Thoracic aorta (tissue), 2 donors: ENCODE results near the gene GADD45A. TPM values are rescaled to one million over a fixed set of nuclear protein-coding genes. Genes with fewer than 3 reads are reported as not detected.

Experiments
- ATAC-seq: fragments of 150-250 bp; one replicate; pipeline ENCODE4 v1.8.0; 2017; ENCODE audit warnings: low read depth; ENCODE audit not compliant: insufficient number of reproducible peaks, low FRiP score
- DNase-seq: peaks from one replicate; pipeline ENCODE4 v3.0.0-alpha.2; 2020; ENCODE audit warnings: low spot score
- H3K27ac ChIP-seq, 2 donors: fragments of 200-600 bp; sonication (generic); 1 replicate in 1 of 2; 2 replicates in 1 of 2; pipeline ENCODE4 v1.5.1; 2016; ENCODE audit warnings: mild to moderate bottlenecking in 2 of 2, moderate library complexity in 2 of 2
- H3K27me3 ChIP-seq: fragments of 200-600 bp; sonication (generic); replicated peaks from 2 replicates; pipeline ENCODE4 v1.6.0; 2016; ENCODE audit warnings: mild to moderate bottlenecking; ENCODE audit not compliant: insufficient read depth
- H3K36me3 ChIP-seq: fragments of 200-600 bp; sonication (generic); one replicate; pipeline ENCODE4 v1.5.1; 2016
- H3K4me1 ChIP-seq, 2 donors: fragments of 200-600 bp; sonication (generic); 1 replicate in 1 of 2; 2 replicates in 1 of 2; pipeline versions ENCODE4 v1.5.1 to v1.6.0; 2016; ENCODE audit warnings: low read depth in 2 of 2, mild to moderate bottlenecking in 1 of 2; ENCODE audit not compliant: control insufficient read depth in 1 of 2
- H3K4me3 ChIP-seq: fragments of 200-600 bp; sonication (generic); 2 replicates; pipeline ENCODE4 v1.5.1; 2016; ENCODE audit warnings: mild to moderate bottlenecking
- H3K9me3 ChIP-seq: fragments of 200-600 bp; sonication (generic); 2 replicates; pipeline ENCODE4 v1.5.1; 2016
- CTCF ChIP-seq: fragments of 200-600 bp; sonication (generic); IDR thresholded peaks from one replicate; pipeline ENCODE4 v1.5.1; 2019; ENCODE audit warnings: antibody characterized with exemption
- total RNA-seq, 2 donors: library from RNA; depleted of rRNA; stranded (reverse); fragments of >200 nt; gene quantifications; one replicate each; pipeline versions ENCODE4 v1.1.0 to v1.2.3, GENCODE V29; 2016

The GADD45A gene
- total RNA-seq, 2 donors from 2014 or later, result 227 to 262 TPM

GRCh38 chr1:67711855-67712212 is 26.8 kb downstream of the GADD45A start:
- DNase-seq (no peak), ATAC-seq (no peak)
- Histone ChIP-seq H3K4me1 (peaks cover 63 to 92% of the 10 kb centered on the region in 2 donors), H3K27ac (peak overlapping the region; percentile 89 to 95), H3K27me3 (no peaks in the 10 kb centered on the region), H3K9me3 (no peaks in the 10 kb centered on the region), H3K4me3 (no peak overlapping the region), H3K36me3 (no peaks in the 10 kb centered on the region)
- TF ChIP-seq CTCF, result no peak

DNA sequence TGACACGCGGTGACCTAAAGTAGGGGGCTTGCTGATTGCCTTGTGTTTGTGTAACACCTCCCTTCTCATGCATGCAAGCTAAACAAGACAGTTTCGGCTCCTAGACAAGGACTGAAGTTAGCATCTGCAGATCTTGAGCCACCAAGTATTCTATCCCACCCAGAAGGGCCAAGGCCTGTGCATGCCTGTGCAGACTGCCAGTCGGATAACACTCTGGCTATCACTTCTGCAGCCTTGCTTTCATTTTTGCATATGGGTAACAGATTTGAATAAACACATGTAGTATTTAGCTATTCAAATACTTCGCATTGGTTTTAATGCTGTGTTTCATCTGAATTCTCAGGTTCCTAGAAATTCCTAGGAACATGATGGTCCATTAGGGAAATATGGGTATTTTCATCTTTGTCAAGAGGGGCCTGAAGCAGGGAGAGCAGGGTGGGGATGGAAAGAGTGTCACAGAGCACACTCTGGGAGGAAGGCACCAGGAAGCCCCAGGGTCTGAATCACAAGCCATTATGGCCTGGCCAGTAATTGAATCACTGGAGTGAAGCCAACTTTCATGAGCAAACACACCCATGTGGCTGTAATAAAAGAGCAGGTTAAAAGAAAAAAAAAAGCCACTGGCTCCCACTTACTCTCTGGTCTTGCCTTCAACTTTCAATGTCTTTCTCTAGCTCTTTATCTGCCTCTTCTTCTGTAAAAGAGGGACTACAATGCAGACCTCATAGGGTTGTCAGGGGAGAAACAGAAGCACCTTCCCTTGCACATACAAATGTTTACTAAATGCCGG is 28.3 kb downstream of the GADD45A start:
- Histone ChIP-seq H3K4me3 (no peak overlapping the region), H3K36me3 (no peaks in the 10 kb centered on the region), H3K27ac (peak overlapping the region; percentile 89 to 95), H3K4me1 (peaks cover 53 to 85% of the 10 kb centered on the region in 2 donors), H3K27me3 (no peaks in the 10 kb centered on the region), H3K9me3 (no peaks in the 10 kb centered on the region)
- ATAC-seq (no peak), DNase-seq (no peak)
- TF ChIP-seq CTCF, result no peak

- no peaks in the 10 kb centered on the region for H3K27me3 ChIP-seq
- H3K4me1 ChIP-seq, result peaks cover 34 to 72% of the 10 kb centered on the region in 2 donors
- no peak overlapping the region for H3K4me3 ChIP-seq
- no peaks in the 10 kb centered on the region for H3K9me3 ChIP-seq
- no peak for ATAC-seq
- H3K27ac ChIP-seq, result peak overlapping the region; percentile 89 to 95
- no peak for DNase-seq
- TF ChIP-seq CTCF, result no peak
- no peaks in the 10 kb centered on the region for H3K36me3 ChIP-seq
Observed at GRCh38 chr1:67715819-67716218, 30.8 kb downstream of the GADD45A start.

GRCh38 chr1:67716800-67717199 is 31.8 kb downstream of the GADD45A start:
- Histone ChIP-seq H3K27me3 (no peaks in the 10 kb centered on the region), H3K9me3 (no peaks in the 10 kb centered on the region), H3K36me3 (no peaks in the 10 kb centered on the region), H3K4me3 (no peak overlapping the region), H3K27ac (peak overlapping the region; percentile 20 to 95), H3K4me1 (peaks cover 30 to 72% of the 10 kb centered on the region in 2 donors)
- ATAC-seq, result no peak
- TF ChIP-seq CTCF, result no peak
- no peak for DNase-seq

- no peaks in the 10 kb centered on the region for H3K27me3 ChIP-seq
- H3K36me3 ChIP-seq, result no peaks in the 10 kb centered on the region
- ATAC-seq (no peak), DNase-seq (no peak)
- H3K27ac ChIP-seq, result no peak overlapping the region
- peaks cover 32 to 72% of the 10 kb centered on the region in 2 donors for H3K4me1 ChIP-seq
- no peak for TF ChIP-seq CTCF
- H3K9me3 ChIP-seq, result no peaks in the 10 kb centered on the region
- no peak overlapping the region for H3K4me3 ChIP-seq
Observed at GRCh38 chr1:67717876-67718275, 32.9 kb downstream of the GADD45A start.
